HepG2 (cell line): ENCODE results near the gene KIRREL3.

Experiments
- EP300 ChIP-seq, 3 experiments: sonication (generic) in 1 of 3; formaldehyde crosslinking in 1 of 3; IDR thresholded peaks; 2 replicates each; pipeline versions ENCODE4 v1.5.1 to v1.6.1; 2011 to 2020; ENCODE audit warnings: low read depth in 2 of 3, low read length in 2 of 3, borderline replicate concordance in 1 of 3, improper control_type of control experiment in 1 of 3, mild to moderate bottlenecking in 1 of 3, missing genetic modification reagents in 1 of 3, moderate library complexity in 1 of 3
- IKZF1 ChIP-seq: fragments of 450-650 bp; IDR thresholded peaks from 2 replicates; pipeline ENCODE4 v1.7.1; 2016
- JUN ChIP-seq: sonication (generic); formaldehyde crosslinking; IDR thresholded peaks from 2 replicates; pipeline ENCODE4 v1.4.0; 2020; ENCODE audit warnings: mild to moderate bottlenecking, missing genetic modification reagents
- KDM1A ChIP-seq: IDR thresholded peaks from 2 replicates; pipeline ENCODE4 v1.6.1; 2016; ENCODE audit warnings: missing compliant biosample characterization
- NFRKB ChIP-seq: fragments of 450-650 bp; IDR thresholded peaks from 2 replicates; pipeline ENCODE4 v1.6.1; 2017
- POLR2AphosphoS5 ChIP-seq: IDR thresholded peaks from 2 replicates; pipeline ENCODE4 v1.6.1; 2012; ENCODE audit warnings: low read depth, low read length
- TF ChIP-seq, protein P1 (sequence below): sonication (generic); formaldehyde crosslinking; IDR thresholded peaks from 2 replicates; pipeline ENCODE4 v1.5.0; 2020; ENCODE audit warnings: mild to moderate bottlenecking, missing genetic modification reagents, moderate library complexity
- TF ChIP-seq, protein P2 (sequence below): sonication (generic); formaldehyde crosslinking; IDR thresholded peaks from 2 replicates; pipeline ENCODE4 v1.9.0; 2021; ENCODE audit warnings: missing genetic modification reagents, borderline replicate concordance

- TF ChIP-seq KDM1A (no peak), JUN (no peak), EP300 (IDR thresholded peaks at IDR 0.05; ENCODE audit: low read depth in 2 of 2, low read length in 2 of 2) (no peak), EP300 (CRISPR knock-in tag; IDR thresholded peaks at IDR 0.05; ENCODE audit: borderline replicate concordance) (no peak), POLR2AphosphoS5 (no peak), NFRKB (no peak), IKZF1 (no peak)
- TF ChIP-seq, protein P1, sequence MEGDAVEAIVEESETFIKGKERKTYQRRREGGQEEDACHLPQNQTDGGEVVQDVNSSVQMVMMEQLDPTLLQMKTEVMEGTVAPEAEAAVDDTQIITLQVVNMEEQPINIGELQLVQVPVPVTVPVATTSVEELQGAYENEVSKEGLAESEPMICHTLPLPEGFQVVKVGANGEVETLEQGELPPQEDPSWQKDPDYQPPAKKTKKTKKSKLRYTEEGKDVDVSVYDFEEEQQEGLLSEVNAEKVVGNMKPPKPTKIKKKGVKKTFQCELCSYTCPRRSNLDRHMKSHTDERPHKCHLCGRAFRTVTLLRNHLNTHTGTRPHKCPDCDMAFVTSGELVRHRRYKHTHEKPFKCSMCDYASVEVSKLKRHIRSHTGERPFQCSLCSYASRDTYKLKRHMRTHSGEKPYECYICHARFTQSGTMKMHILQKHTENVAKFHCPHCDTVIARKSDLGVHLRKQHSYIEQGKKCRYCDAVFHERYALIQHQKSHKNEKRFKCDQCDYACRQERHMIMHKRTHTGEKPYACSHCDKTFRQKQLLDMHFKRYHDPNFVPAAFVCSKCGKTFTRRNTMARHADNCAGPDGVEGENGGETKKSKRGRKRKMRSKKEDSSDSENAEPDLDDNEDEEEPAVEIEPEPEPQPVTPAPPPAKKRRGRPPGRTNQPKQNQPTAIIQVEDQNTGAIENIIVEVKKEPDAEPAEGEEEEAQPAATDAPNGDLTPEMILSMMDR (CRISPR knock-in tag), result no peak
- TF ChIP-seq, protein P2, sequence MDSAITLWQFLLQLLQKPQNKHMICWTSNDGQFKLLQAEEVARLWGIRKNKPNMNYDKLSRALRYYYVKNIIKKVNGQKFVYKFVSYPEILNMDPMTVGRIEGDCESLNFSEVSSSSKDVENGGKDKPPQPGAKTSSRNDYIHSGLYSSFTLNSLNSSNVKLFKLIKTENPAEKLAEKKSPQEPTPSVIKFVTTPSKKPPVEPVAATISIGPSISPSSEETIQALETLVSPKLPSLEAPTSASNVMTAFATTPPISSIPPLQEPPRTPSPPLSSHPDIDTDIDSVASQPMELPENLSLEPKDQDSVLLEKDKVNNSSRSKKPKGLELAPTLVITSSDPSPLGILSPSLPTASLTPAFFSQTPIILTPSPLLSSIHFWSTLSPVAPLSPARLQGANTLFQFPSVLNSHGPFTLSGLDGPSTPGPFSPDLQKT (CRISPR knock-in tag), result no peak
Measured at GRCh38 chr11:126400019-126400418, 600.6 kb downstream of the KIRREL3 start.
